HepG2 (cell line): ENCODE measurements around the gene PYGO2. TPM values are rescaled to one million over a fixed set of nuclear protein-coding genes. Genes with fewer than 3 reads are reported as not detected.

Source experiments
- CENPX ChIP-seq: sonication (generic); formaldehyde crosslinking; IDR thresholded peaks from 2 replicates; pipeline ENCODE4 v1.9.0; 2021; ENCODE audit warnings: mild to moderate bottlenecking, missing genetic modification reagents, moderate library complexity
- HOXA7 ChIP-seq: sonication (generic); formaldehyde crosslinking; IDR thresholded peaks from 2 replicates; pipeline ENCODE4 v1.8.1; 2022; ENCODE audit warnings: mild to moderate bottlenecking, missing genetic modification reagents, moderate library complexity
- ZBTB39 ChIP-seq: sonication (generic); formaldehyde crosslinking; IDR thresholded peaks from 2 replicates; pipeline ENCODE4 v1.5.0; 2020; ENCODE audit warnings: missing genetic modification reagents
- ZSCAN30 ChIP-seq: sonication (generic); formaldehyde crosslinking; IDR thresholded peaks from 2 replicates; pipeline ENCODE4 v1.5.0; 2020; ENCODE audit warnings: mild to moderate bottlenecking, missing genetic modification reagents
- polyA plus RNA-seq, 8 experiments: library from polyadenylated mRNA; depleted of rRNA in 3 of 8; stranded (reverse) in 7 of 8; unstranded in 1 of 8; fragments of >200 nt; fragmentation: Illumina TruSeq in 4 of 8; extraction: Trizol in 4 of 8; gene quantifications; 2 replicates each; pipeline versions ENCODE4 v1.2.1 to v1.2.3, GENCODE V29; 2011 to 2016; ENCODE audit warnings: low read depth in 4 of 8, missing spikeins in 1 of 8, mixed read lengths in 1 of 8; ENCODE audit not compliant: insufficient read depth in 1 of 8
- total RNA-seq, 5 experiments: library from RNA; depleted of rRNA; stranded (reverse); fragments of >200 nt; fragmentation: Illumina TruSeq; extraction: Trizol; gene quantifications; 2 replicates each; pipeline ENCODE4 v1.2.3, GENCODE V29; 2016; ENCODE audit warnings: low read depth in 1 of 5
- TF ChIP-seq, protein P1 (sequence below): IDR thresholded peaks from 2 replicates; pipeline ENCODE4 v1.6.1; 2016; ENCODE audit warnings: low read depth, missing genetic modification reagents, missing compliant biosample characterization
- TF ChIP-seq, protein P2 (sequence below): sonication (generic); formaldehyde crosslinking; IDR thresholded peaks from 2 replicates; pipeline ENCODE4 v1.4.0; 2020; ENCODE audit warnings: missing genetic modification reagents
- TF ChIP-seq, protein P3 (sequence below): sonication (generic); formaldehyde crosslinking; IDR thresholded peaks from 2 replicates; pipeline ENCODE4 v1.5.0; 2020; ENCODE audit warnings: missing genetic modification reagents, mild to moderate bottlenecking, borderline replicate concordance
- TF ChIP-seq, protein P4 (sequence below): sonication (generic); formaldehyde crosslinking; IDR thresholded peaks from 2 replicates; pipeline ENCODE4 v1.9.0; 2021; ENCODE audit warnings: mild to moderate bottlenecking, missing genetic modification reagents

Gene PYGO2
- total and polyA plus RNA-seq, 2 of the 13 experiments (the other 11 are each of a cell fraction or from before 2014, with no cell fraction given) = 20.3 to 21.8 TPM

GRCh38 chr1:154936555-154937084 is 25.0 kb downstream of the PYGO2 start, which contains the start of gene PMVK (continued):
- TF ChIP-seq, protein P1, sequence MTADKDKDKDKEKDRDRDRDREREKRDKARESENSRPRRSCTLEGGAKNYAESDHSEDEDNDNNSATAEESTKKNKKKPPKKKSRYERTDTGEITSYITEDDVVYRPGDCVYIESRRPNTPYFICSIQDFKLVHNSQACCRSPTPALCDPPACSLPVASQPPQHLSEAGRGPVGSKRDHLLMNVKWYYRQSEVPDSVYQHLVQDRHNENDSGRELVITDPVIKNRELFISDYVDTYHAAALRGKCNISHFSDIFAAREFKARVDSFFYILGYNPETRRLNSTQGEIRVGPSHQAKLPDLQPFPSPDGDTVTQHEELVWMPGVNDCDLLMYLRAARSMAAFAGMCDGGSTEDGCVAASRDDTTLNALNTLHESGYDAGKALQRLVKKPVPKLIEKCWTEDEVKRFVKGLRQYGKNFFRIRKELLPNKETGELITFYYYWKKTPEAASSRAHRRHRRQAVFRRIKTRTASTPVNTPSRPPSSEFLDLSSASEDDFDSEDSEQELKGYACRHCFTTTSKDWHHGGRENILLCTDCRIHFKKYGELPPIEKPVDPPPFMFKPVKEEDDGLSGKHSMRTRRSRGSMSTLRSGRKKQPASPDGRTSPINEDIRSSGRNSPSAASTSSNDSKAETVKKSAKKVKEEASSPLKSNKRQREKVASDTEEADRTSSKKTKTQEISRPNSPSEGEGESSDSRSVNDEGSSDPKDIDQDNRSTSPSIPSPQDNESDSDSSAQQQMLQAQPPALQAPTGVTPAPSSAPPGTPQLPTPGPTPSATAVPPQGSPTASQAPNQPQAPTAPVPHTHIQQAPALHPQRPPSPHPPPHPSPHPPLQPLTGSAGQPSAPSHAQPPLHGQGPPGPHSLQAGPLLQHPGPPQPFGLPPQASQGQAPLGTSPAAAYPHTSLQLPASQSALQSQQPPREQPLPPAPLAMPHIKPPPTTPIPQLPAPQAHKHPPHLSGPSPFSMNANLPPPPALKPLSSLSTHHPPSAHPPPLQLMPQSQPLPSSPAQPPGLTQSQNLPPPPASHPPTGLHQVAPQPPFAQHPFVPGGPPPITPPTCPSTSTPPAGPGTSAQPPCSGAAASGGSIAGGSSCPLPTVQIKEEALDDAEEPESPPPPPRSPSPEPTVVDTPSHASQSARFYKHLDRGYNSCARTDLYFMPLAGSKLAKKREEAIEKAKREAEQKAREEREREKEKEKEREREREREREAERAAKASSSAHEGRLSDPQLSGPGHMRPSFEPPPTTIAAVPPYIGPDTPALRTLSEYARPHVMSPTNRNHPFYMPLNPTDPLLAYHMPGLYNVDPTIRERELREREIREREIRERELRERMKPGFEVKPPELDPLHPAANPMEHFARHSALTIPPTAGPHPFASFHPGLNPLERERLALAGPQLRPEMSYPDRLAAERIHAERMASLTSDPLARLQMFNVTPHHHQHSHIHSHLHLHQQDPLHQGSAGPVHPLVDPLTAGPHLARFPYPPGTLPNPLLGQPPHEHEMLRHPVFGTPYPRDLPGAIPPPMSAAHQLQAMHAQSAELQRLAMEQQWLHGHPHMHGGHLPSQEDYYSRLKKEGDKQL = no peak; the same call in 1 of the 2 replicates
- peak; percentile 95 for TF ChIP-seq ZBTB39 (CRISPR knock-in tag)
- TF ChIP-seq, protein P2, sequence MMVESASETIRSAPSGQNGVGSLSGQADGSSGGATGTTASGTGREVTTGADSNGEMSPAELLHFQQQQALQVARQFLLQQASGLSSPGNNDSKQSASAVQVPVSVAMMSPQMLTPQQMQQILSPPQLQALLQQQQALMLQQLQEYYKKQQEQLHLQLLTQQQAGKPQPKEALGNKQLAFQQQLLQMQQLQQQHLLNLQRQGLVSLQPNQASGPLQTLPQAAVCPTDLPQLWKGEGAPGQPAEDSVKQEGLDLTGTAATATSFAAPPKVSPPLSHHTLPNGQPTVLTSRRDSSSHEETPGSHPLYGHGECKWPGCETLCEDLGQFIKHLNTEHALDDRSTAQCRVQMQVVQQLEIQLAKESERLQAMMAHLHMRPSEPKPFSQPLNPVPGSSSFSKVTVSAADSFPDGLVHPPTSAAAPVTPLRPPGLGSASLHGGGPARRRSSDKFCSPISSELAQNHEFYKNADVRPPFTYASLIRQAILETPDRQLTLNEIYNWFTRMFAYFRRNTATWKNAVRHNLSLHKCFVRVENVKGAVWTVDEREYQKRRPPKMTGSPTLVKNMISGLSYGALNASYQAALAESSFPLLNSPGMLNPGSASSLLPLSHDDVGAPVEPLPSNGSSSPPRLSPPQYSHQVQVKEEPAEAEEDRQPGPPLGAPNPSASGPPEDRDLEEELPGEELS (CRISPR knock-in tag) = peak; percentile 78
- TF ChIP-seq HOXA7 (CRISPR knock-in tag) = no peak; the same call in 1 of the 2 replicates
- TF ChIP-seq ZSCAN30 (CRISPR knock-in tag) = peak; percentile 98
- TF ChIP-seq CENPX (CRISPR knock-in tag) = no peak
- TF ChIP-seq, protein P3, sequence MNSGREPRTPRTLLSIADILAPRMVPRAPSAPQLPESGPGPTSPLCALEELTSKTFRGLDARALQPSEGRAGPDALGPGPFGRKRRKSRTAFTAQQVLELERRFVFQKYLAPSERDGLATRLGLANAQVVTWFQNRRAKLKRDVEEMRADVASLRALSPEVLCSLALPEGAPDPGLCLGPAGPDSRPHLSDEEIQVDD (CRISPR knock-in tag) = peak; percentile 98; the same call in 1 of the 2 replicates
- TF ChIP-seq, protein P4, sequence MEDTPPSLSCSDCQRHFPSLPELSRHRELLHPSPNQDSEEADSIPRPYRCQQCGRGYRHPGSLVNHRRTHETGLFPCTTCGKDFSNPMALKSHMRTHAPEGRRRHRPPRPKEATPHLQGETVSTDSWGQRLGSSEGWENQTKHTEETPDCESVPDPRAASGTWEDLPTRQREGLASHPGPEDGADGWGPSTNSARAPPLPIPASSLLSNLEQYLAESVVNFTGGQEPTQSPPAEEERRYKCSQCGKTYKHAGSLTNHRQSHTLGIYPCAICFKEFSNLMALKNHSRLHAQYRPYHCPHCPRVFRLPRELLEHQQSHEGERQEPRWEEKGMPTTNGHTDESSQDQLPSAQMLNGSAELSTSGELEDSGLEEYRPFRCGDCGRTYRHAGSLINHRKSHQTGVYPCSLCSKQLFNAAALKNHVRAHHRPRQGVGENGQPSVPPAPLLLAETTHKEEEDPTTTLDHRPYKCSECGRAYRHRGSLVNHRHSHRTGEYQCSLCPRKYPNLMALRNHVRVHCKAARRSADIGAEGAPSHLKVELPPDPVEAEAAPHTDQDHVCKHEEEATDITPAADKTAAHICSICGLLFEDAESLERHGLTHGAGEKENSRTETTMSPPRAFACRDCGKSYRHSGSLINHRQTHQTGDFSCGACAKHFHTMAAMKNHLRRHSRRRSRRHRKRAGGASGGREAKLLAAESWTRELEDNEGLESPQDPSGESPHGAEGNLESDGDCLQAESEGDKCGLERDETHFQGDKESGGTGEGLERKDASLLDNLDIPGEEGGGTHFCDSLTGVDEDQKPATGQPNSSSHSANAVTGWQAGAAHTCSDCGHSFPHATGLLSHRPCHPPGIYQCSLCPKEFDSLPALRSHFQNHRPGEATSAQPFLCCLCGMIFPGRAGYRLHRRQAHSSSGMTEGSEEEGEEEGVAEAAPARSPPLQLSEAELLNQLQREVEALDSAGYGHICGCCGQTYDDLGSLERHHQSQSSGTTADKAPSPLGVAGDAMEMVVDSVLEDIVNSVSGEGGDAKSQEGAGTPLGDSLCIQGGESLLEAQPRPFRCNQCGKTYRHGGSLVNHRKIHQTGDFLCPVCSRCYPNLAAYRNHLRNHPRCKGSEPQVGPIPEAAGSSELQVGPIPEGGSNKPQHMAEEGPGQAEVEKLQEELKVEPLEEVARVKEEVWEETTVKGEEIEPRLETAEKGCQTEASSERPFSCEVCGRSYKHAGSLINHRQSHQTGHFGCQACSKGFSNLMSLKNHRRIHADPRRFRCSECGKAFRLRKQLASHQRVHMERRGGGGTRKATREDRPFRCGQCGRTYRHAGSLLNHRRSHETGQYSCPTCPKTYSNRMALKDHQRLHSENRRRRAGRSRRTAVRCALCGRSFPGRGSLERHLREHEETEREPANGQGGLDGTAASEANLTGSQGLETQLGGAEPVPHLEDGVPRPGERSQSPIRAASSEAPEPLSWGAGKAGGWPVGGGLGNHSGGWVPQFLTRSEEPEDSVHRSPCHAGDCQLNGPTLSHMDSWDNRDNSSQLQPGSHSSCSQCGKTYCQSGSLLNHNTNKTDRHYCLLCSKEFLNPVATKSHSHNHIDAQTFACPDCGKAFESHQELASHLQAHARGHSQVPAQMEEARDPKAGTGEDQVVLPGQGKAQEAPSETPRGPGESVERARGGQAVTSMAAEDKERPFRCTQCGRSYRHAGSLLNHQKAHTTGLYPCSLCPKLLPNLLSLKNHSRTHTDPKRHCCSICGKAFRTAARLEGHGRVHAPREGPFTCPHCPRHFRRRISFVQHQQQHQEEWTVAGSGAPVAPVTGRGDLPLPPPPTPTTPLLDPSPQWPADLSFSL (CRISPR knock-in tag) = peak; percentile 68
